Endometrial microvascular endothelial cells (primary cell): Measurements from ENCODE around the gene CCL20. TPM values are rescaled to one million over a fixed set of nuclear protein-coding genes. Genes with fewer than 3 reads are reported as not detected.

ENCODE experiments used
- in situ Hi-C: cut with HindIII; loops from 2 replicates; pipeline ENCODE4 v1.10.0; 2017; ENCODE audit warnings: low sequenced_read_pairs, low pct_unique_long_range_greater_than_20kb; ENCODE audit errors: inconsistent ontology term
- total RNA-seq: library from RNA; depleted of rRNA; stranded (reverse); fragments of >200 nt; gene quantifications from one replicate; pipeline ENCODE4 v1.2.3, GENCODE V29; 2015; ENCODE audit errors: inconsistent ontology term

Gene CCL20
- total RNA-seq = 2.5 TPM

- in situ Hi-C loops = no loop called here
These were observed at the start of gene CCL20 for GRCh38 chr2:227813562-227814353. TSS of gene CCL20 (plus strand) at chr2:227813842. CDS start at chr2:227813912, 70 bp downstream.

GRCh38 chr2:227765788-227766372, 47.8 kb upstream of the CCL20 start:
- in situ Hi-C loops = no loop called here

- in situ Hi-C loops = no loop called here
These were observed 47.2 kb upstream of the CCL20 start for GRCh38 chr2:227766373-227766883.

- in situ Hi-C loops = no loop called here
These were observed 45.8 kb upstream of the CCL20 start for GRCh38 chr2:227767830-227768229.

GRCh38 chr2:227772197-227772661, 41.4 kb upstream of the CCL20 start:
- in situ Hi-C loops = no loop called here

- in situ Hi-C loops = no loop called here
These were observed 40.7 kb upstream of the CCL20 start for GRCh38 chr2:227772932-227773331.

GRCh38 chr2:227774011-227774624, 39.5 kb upstream of the CCL20 start:
- in situ Hi-C loops = no loop called here

- in situ Hi-C loops = no loop called here
These were observed 38.5 kb upstream of the CCL20 start for GRCh38 chr2:227774895-227775842.

- in situ Hi-C loops = no loop called here
These were observed 32.5 kb upstream of the CCL20 start for GRCh38 chr2:227780981-227781615.

- in situ Hi-C loops = no loop called here
These were observed 31.8 kb upstream of the CCL20 start for GRCh38 chr2:227781841-227782240.

- in situ Hi-C loops = no loop called here
These were observed 30.8 kb upstream of the CCL20 start for GRCh38 chr2:227782804-227783203.

GRCh38 chr2:227783404-227784138, 30.1 kb upstream of the CCL20 start:
- in situ Hi-C loops = no loop called here

GRCh38 chr2:227785293-227785692, 28.3 kb upstream of the CCL20 start:
- in situ Hi-C loops = no loop called here

- in situ Hi-C loops = no loop called here
These were observed 25.1 kb upstream of the CCL20 start for GRCh38 chr2:227788561-227789018.

- in situ Hi-C loops = loop anchor here (10.0 kb wide), 1 partner anchor 65 kb away; no protein-coding TSS in a partner anchor
These were observed 23.8 kb upstream of the CCL20 start for GRCh38 chr2:227789803-227790202.

- in situ Hi-C loops = loop anchor here (10.0 kb wide), 1 partner anchor 62 kb away; no protein-coding TSS in a partner anchor
These were observed 20.4 kb upstream of the CCL20 start for GRCh38 chr2:227793148-227793712.
